ENCODE data around the gene ETNPPL.

DNA sequence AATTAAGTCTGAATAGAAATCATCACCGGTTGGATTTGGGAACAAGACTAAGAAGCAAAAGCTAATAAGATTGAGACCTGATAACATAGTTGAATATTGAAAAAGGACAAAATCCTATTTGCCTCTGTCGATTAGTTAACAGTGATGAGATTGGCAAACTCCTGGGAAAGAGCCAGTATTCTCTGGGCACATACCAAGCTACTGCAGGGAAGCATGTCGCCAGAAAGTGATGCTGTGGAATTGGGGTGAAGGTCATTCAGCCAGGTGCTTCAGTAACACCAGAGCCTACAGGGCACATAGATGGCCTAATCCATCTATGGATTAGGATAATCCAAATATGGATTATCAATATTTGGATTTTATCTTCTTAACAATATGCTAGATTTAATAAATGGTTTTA, 68.4 kb downstream of the ETNPPL start:
- TF ChIP-seq TAF1 (IDR thresholded peaks at IDR 0.05; ENCODE audit: low read depth, low read length) (no peak), POLR2AphosphoS5 (IDR thresholded peaks at IDR 0.05; ENCODE audit: low read depth, low read length) (no peak), POLR2A (IDR thresholded peaks at IDR 0.05; ENCODE audit: low read depth, low read length) (no peak), PAX5 (IDR thresholded peaks at IDR 0.05; ENCODE audit: insufficient read depth, low read length, severe bottlenecking) (no peak)
